CD14-positive monocyte (primary cell): Measurements from ENCODE around the gene DNAAF3. TPM values are rescaled to one million over a fixed set of nuclear protein-coding genes. Genes with fewer than 3 reads are reported as not detected.

ENCODE experiments used
- DNase-seq, 3 donors: peaks; one replicate each; pipeline ENCODE4 v3.0.0-alpha.2; 2011 to 2022
- H2AFZ ChIP-seq: 2 replicates; pipeline ENCODE4 v1.6.0; 2012; ENCODE audit warnings: mild to moderate bottlenecking, low read depth, low read length, inconsistent platforms; ENCODE audit not compliant: insufficient read depth, poor library complexity, severe bottlenecking
- H3K27ac ChIP-seq, 2 donors: 1 replicate in 1 of 2; 2 replicates in 1 of 2; pipeline ENCODE4 v1.5.1; 2012 to 2013; ENCODE audit warnings: low read length in 2 of 2, control low read depth in 1 of 2, inconsistent platforms in 1 of 2, low read depth in 1 of 2, mild to moderate bottlenecking in 1 of 2
- H3K27me3 ChIP-seq, 2 donors: one replicate each; pipeline versions ENCODE4 v1.6.0 to v1.6.1; 2011 to 2013; ENCODE audit warnings: low read length in 2 of 2; ENCODE audit not compliant: control insufficient read depth in 2 of 2, insufficient read depth in 2 of 2
- H3K36me3 ChIP-seq, 2 donors: replicated peaks in 1 of 2; 1 replicate in 1 of 2; 2 replicates in 1 of 2; pipeline versions ENCODE4 v1.5.1 to v1.6.1; 2012 to 2013; ENCODE audit warnings: low read length in 2 of 2, control low read depth in 1 of 2, inconsistent platforms in 1 of 2, mild to moderate bottlenecking in 1 of 2; ENCODE audit not compliant: insufficient read depth in 2 of 2, control insufficient read depth in 1 of 2
- H3K4me1 ChIP-seq, 2 donors: 1 replicate in 1 of 2; 2 replicates in 1 of 2; pipeline versions ENCODE4 v1.5.1 to v1.6.1; 2012 to 2013; ENCODE audit warnings: low read length in 2 of 2, control low read depth in 1 of 2, inconsistent platforms in 1 of 2, mild to moderate bottlenecking in 1 of 2, moderate library complexity in 1 of 2; ENCODE audit not compliant: insufficient read depth in 2 of 2, control insufficient read depth in 1 of 2
- H3K4me2 ChIP-seq: replicated peaks from 2 replicates; pipeline ENCODE3; 2012; ENCODE audit warnings: low read length, moderate library complexity, mild to moderate bottlenecking; ENCODE audit not compliant: poor library complexity, severe bottlenecking; ENCODE audit errors: extremely low read depth
- H3K4me3 ChIP-seq, 3 experiments: fragments of 200-600 bp in 1 of 3; sonication (generic) in 1 of 3; replicated peaks in 1 of 3; 1 replicate in 2 of 3; 2 replicates in 1 of 3; pipeline ENCODE4 v1.5.1; 2011 to 2013; ENCODE audit warnings: low read length in 3 of 3, mild to moderate bottlenecking in 3 of 3, control low read depth in 2 of 3, low read depth in 2 of 3, inconsistent platforms in 1 of 3, moderate library complexity in 1 of 3
- H3K79me2 ChIP-seq: 2 replicates; pipeline ENCODE4 v1.6.0; 2012; ENCODE audit warnings: mild to moderate bottlenecking, control low read depth, inconsistent platforms, low read length, moderate library complexity; ENCODE audit not compliant: insufficient read depth
- H3K9ac ChIP-seq: 2 replicates; pipeline ENCODE4 v1.6.0; 2017; ENCODE audit warnings: low read length, mild to moderate bottlenecking; ENCODE audit not compliant: insufficient read depth, poor library complexity, severe bottlenecking
- H3K9me3 ChIP-seq, 2 donors: replicated peaks in 1 of 2; 1 replicate in 1 of 2; 2 replicates in 1 of 2; pipeline versions ENCODE4 v1.5.1 to v1.6.1; 2012 to 2013; ENCODE audit warnings: low read length in 2 of 2, control low read depth in 1 of 2; ENCODE audit not compliant: control insufficient read depth in 1 of 2, insufficient read depth in 1 of 2
- H4K20me1 ChIP-seq: 2 replicates; pipeline ENCODE4 v1.6.0; 2012; ENCODE audit warnings: mild to moderate bottlenecking, low read length, control low read depth, moderate library complexity; ENCODE audit not compliant: insufficient read depth
- H3K27ac Mint-ChIP-seq, 7 donors: one replicate each; pipeline ENCODE4 v1.8.0; 2020; ENCODE audit warnings: mild to moderate bottlenecking in 7 of 7, mixed read lengths in 7 of 7, moderate library complexity in 6 of 7, inconsistent platforms in 2 of 7
- H3K27me3 Mint-ChIP-seq, 3 donors: one replicate each; pipeline ENCODE4 v1.8.0; 2021 to 2022; ENCODE audit warnings: low read depth in 3 of 3, mild to moderate bottlenecking in 3 of 3, mixed read lengths in 3 of 3, moderate library complexity in 3 of 3, inconsistent platforms in 1 of 3
- H3K36me3 Mint-ChIP-seq, 2 donors: one replicate each; pipeline ENCODE4 v1.8.0; 2020; ENCODE audit warnings: mixed read lengths in 2 of 2, inconsistent platforms in 1 of 2, mild to moderate bottlenecking in 1 of 2
- H3K4me1 Mint-ChIP-seq: one replicate; pipeline ENCODE4 v1.8.0; 2020; ENCODE audit warnings: mild to moderate bottlenecking, mixed read lengths
- H3K4me3 Mint-ChIP-seq, 2 donors: one replicate each; pipeline ENCODE4 v1.8.0; 2020; ENCODE audit warnings: mild to moderate bottlenecking in 2 of 2, mixed read lengths in 2 of 2, moderate library complexity in 1 of 2
- H3K9me3 Mint-ChIP-seq, 7 donors: one replicate each; pipeline ENCODE4 v1.8.0; 2020 to 2022; ENCODE audit warnings: mixed read lengths in 7 of 7, mild to moderate bottlenecking in 6 of 7, moderate library complexity in 6 of 7, inconsistent platforms in 2 of 7
- CTCF ChIP-seq: fragments of 200-600 bp; IDR thresholded peaks from one replicate; pipeline ENCODE4 v1.8.0; 2022; ENCODE audit warnings: antibody characterized with exemption, mild to moderate bottlenecking
- WGBS: methylation state at CpG from one replicate; pipeline ENCODE4 v1.1.5; 2013; ENCODE audit warnings: missing lambda C conversion rate; ENCODE audit not compliant: insufficient coverage; 5-methylcytosine and 5-hydroxymethylcytosine counted together
- intact Hi-C, 2 donors: fragments of 100-400 bp; cut with micrococcal nuclease; formaldehyde crosslinking; loops; one replicate each; pipeline versions ENCODE4 v1.15.0 to v1.15.1; 2023
- polyA plus RNA-seq, 3 donors: library from polyadenylated mRNA; depleted of rRNA in 1 of 3; unstranded in 2 of 3; stranded (reverse) in 1 of 3; fragments of 300-500 nt in 2 of 3; fragments of >200 nt in 1 of 3; fragmentation: Illumina TruSeq in 2 of 3; gene quantifications; 1 replicate in 2 of 3; 2 replicates in 1 of 3; pipeline ENCODE4 v1.2.3, GENCODE V29; 2012 to 2021

The DNAAF3 gene
- polyA plus RNA-seq, 3 donors, result 0.19 TPM; not detected in 2

- no peak overlapping the region for H2AFZ ChIP-seq
- H3K36me3 Mint-ChIP-seq, result peaks cover 6 to 8% of the 10 kb centered on the region in 2 donors
- no peak overlapping the region for H3K4me2 ChIP-seq
- intact Hi-C loops, result no loop called here
- peak overlapping the region in 1 of 2 donors; percentile 76 for H3K4me3 Mint-ChIP-seq
- WGBS, result no CpG with 5 or more reads among the region's 5 CpGs
- H3K27ac Mint-ChIP-seq, result no peak overlapping the region
- H3K9me3 ChIP-seq, result peaks cover 20 to 23% of the 10 kb centered on the region in 2 donors
- H3K27me3 ChIP-seq, result peaks cover 23 to 86% of the 10 kb centered on the region in 2 donors
- no peaks in the 10 kb centered on the region for H3K36me3 ChIP-seq
- H3K9ac ChIP-seq, result no peak overlapping the region
- no peaks in the 10 kb centered on the region for H3K79me2 ChIP-seq
- H3K9me3 Mint-ChIP-seq, result peaks cover 8 to 47% (median 26%) of the 10 kb centered on the region in 7 donors
- H4K20me1 ChIP-seq, result no peaks in the 10 kb centered on the region
- H3K4me1 ChIP-seq, result peaks cover 18 to 27% of the 10 kb centered on the region in 2 donors
- no peak for DNase-seq
- H3K27ac ChIP-seq, result no peak overlapping the region
- peaks cover 22% of the 10 kb centered on the region for H3K4me1 Mint-ChIP-seq
- peaks cover 75 to 92% (median 91%) of the 10 kb centered on the region in 3 donors for H3K27me3 Mint-ChIP-seq
- H3K4me3 ChIP-seq, result no peak overlapping the region
- TF ChIP-seq CTCF, result no peak
These were observed 5.0 kb upstream of the DNAAF3 start for GRCh38 chr19:55171440-55171839.

GRCh38 chr19:55169136-55169535, 2.7 kb upstream of the DNAAF3 start:
- Mint-ChIP-seq H3K9me3 (peaks cover 7 to 38% (median 21%) of the 10 kb centered on the region in 7 donors), H3K4me3 (no peak overlapping the region), H3K27me3 (peaks cover 70 to 91% (median 89%) of the 10 kb centered on the region in 3 donors), H3K4me1 (peaks cover 22% of the 10 kb centered on the region), H3K36me3 (peaks cover 6 to 9% of the 10 kb centered on the region in 2 donors), H3K27ac (no peak overlapping the region)
- intact Hi-C loops, result loop anchor here in 1 of 2 donors (10.0 kb wide), 1 partner anchor 84 kb away; no protein-coding TSS in a partner anchor
- WGBS, result 71% methylated on average over 3 of the region's 4 CpGs
- no peak for DNase-seq
- Histone ChIP-seq H3K79me2 (no peaks in the 10 kb centered on the region), H4K20me1 (no peaks in the 10 kb centered on the region), H3K4me3 (no peak overlapping the region), H3K9me3 (peaks cover 11 to 16% of the 10 kb centered on the region in 2 donors), H3K36me3 (no peaks in the 10 kb centered on the region), H3K27ac (no peak overlapping the region), H3K27me3 (peaks cover 22 to 81% of the 10 kb centered on the region in 2 donors), H3K4me2 (no peak overlapping the region), H3K9ac (no peak overlapping the region), H2AFZ (no peak overlapping the region), H3K4me1 (peaks cover 21 to 30% of the 10 kb centered on the region in 2 donors)
- TF ChIP-seq CTCF, result no peak
